SU-DHL-6 (cell line): Measurements from ENCODE around the gene AFF3.

Experiments used
- H2AFZ ChIP-seq: fragments of 200-600 bp; sonication (generic); 2 replicates; pipeline ENCODE4 v1.6.1; 2014; ENCODE audit warnings: low read depth, mild to moderate bottlenecking, moderate library complexity, mixed read lengths, antibody characterized with exemption, low read length; ENCODE audit not compliant: severe bottlenecking
- H3F3A ChIP-seq: fragments of 200-600 bp; shearing (Covaris generic); 2 replicates; pipeline ENCODE4 v1.6.0; 2016; ENCODE audit warnings: antibody characterized with exemption, mild to moderate bottlenecking; ENCODE audit not compliant: insufficient read depth
- H3K27ac ChIP-seq: fragments of 200-600 bp; sonication (generic); 2 replicates; pipeline ENCODE4 v1.5.1; 2016; ENCODE audit warnings: low read depth, mild to moderate bottlenecking, low read length, moderate library complexity, mixed read lengths
- H3K27me3 ChIP-seq: fragments of 200-600 bp; sonication (generic), shearing (Covaris generic); 2 replicates; pipeline ENCODE4 v1.6.0; 2014; ENCODE audit warnings: mild to moderate bottlenecking, low read length
- H3K36me3 ChIP-seq: fragments of 200-600 bp; sonication (generic); 2 replicates; pipeline ENCODE4 v1.6.1; 2014; ENCODE audit warnings: mild to moderate bottlenecking, low read length, mixed read lengths
- H3K4me2 ChIP-seq: fragments of 300-600, 200-600 bp; shearing (Covaris generic), sonication (generic); 2 replicates; pipeline ENCODE4 v1.6.0; 2014; ENCODE audit warnings: low read length, low read depth, mild to moderate bottlenecking; ENCODE audit not compliant: poor library complexity, severe bottlenecking
- H3K4me3 ChIP-seq: fragments of 200-600 bp; sonication (generic); 2 replicates; pipeline ENCODE4 v1.5.1; 2014; ENCODE audit warnings: antibody characterized with exemption, low read length, mild to moderate bottlenecking, mixed read lengths; ENCODE audit not compliant: insufficient read depth, poor library complexity, severe bottlenecking
- H3K79me2 ChIP-seq: fragments of 200-600 bp; sonication (generic); 2 replicates; pipeline ENCODE4 v1.6.1; 2014; ENCODE audit warnings: mild to moderate bottlenecking, low read length, moderate library complexity; ENCODE audit not compliant: insufficient read depth
- H3K9ac ChIP-seq: fragments of 200-600 bp; sonication (generic); 2 replicates; pipeline ENCODE4 v1.7.0; 2014; ENCODE audit warnings: mild to moderate bottlenecking, low read length
- H3K9me2 ChIP-seq: fragments of 200-600 bp; sonication (generic); replicated peaks from 2 replicates; pipeline ENCODE4 v1.6.1; 2014; ENCODE audit warnings: low read length; ENCODE audit not compliant: insufficient read depth
- H3K9me3 ChIP-seq: fragments of 200-600 bp; sonication (generic); 2 replicates; pipeline ENCODE4 v1.6.1; 2014; ENCODE audit warnings: low read length, mixed read lengths; ENCODE audit not compliant: insufficient read depth
- H4K20me1 ChIP-seq: fragments of 200-600 bp; sonication (generic); 2 replicates; pipeline ENCODE4 v1.6.1; 2014; ENCODE audit warnings: low read depth, mild to moderate bottlenecking, antibody characterized with exemption, low read length, moderate library complexity, mixed read lengths
- CTCF ChIP-seq: fragments of 200-600 bp; sonication (generic); IDR thresholded peaks from one replicate; pipeline ENCODE4 v1.5.1; 2017; ENCODE audit warnings: antibody characterized with exemption, mild to moderate bottlenecking, low read length, moderate library complexity; ENCODE audit not compliant: insufficient read depth, poor library complexity, severe bottlenecking
- EZH2phosphoT487 ChIP-seq: fragments of 200-600 bp; sonication (generic), shearing (Covaris generic); conservative IDR thresholded peaks from 2 replicates; pipeline ENCODE4 v1.6.1; 2018; ENCODE audit warnings: mild to moderate bottlenecking, antibody characterized with exemption, low read length, moderate library complexity, mixed read lengths

AFF3 gene

DNA sequence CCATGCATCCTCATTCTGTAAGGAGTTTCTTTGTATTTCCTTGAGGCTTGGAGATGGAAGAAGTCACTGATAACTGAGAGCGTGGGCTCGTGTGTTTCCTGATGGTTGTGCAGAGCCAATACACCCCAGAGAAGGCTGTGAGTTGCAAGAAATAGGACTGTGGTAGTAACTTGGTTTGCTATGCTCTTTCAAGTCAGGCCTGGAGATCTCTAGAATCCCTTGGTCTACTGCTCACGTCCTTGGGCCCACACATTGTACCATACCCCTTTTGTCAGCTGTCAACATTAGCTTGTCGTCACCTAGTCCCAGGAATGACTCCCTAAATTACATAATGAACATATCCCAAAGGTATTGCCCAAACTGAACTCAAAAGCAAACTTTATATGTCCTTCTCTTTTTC lies 414.2 kb downstream of the AFF3 start:
- Histone ChIP-seq H3K4me2 (no peak overlapping the region), H3K4me3 (no peak overlapping the region), H3K9ac (no peak overlapping the region), H2AFZ (no peak overlapping the region), H3K9me3 (no peaks in the 10 kb centered on the region), H3K27me3 (no peaks in the 10 kb centered on the region), H3K36me3 (no peaks in the 10 kb centered on the region), H4K20me1 (no peaks in the 10 kb centered on the region), H3K27ac (no peak overlapping the region), H3K9me2 (no peaks in the 10 kb centered on the region), H3F3A (no peaks in the 10 kb centered on the region), H3K79me2 (no peaks in the 10 kb centered on the region)
- TF ChIP-seq CTCF (no peak), EZH2phosphoT487 (no peak)

- H2AFZ ChIP-seq, result no peak overlapping the region
- H3K9me3 ChIP-seq, result no peaks in the 10 kb centered on the region; the same call in 1 of the 2 replicates
- no peak overlapping the region for H3K27ac ChIP-seq
- no peaks in the 10 kb centered on the region for H3K27me3 ChIP-seq
- no peaks in the 10 kb centered on the region for H3K79me2 ChIP-seq
- no peaks in the 10 kb centered on the region for H4K20me1 ChIP-seq
- no peaks in the 10 kb centered on the region for H3K9me2 ChIP-seq
- no peak overlapping the region for H3K4me2 ChIP-seq
- no peaks in the 10 kb centered on the region for H3K36me3 ChIP-seq
- H3F3A ChIP-seq, result no peaks in the 10 kb centered on the region
- no peak for TF ChIP-seq EZH2phosphoT487
- no peak for TF ChIP-seq CTCF
- no peak overlapping the region for H3K9ac ChIP-seq
- H3K4me3 ChIP-seq, result no peak overlapping the region
Observed at GRCh38 chr2:99727199-99727598, 415.2 kb downstream of the AFF3 start.

DNA sequence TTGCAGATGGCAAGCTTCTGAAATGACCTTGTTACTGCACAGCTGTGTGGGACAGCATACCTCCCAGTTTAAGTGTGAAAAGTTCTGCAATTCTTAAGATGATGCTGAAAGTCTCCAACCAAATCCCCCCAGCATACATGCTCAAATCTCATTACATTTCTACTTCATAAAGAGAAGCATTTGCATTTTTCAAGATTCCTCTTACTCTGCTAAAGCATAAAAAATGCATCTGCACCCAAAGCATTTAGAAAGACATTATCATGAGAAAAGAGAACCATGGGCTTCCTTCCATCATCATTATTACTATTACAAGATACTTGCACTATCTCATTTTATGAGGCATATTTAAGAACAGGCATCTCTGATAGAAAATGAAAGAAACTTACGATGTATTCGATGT lies 415.7 kb downstream of the AFF3 start:
- no peaks in the 10 kb centered on the region; the same call in 1 of the 2 replicates for H3K9me3 ChIP-seq
- H3K36me3 ChIP-seq, result no peaks in the 10 kb centered on the region
- no peak overlapping the region for H3K4me2 ChIP-seq
- no peaks in the 10 kb centered on the region for H3F3A ChIP-seq
- H3K9ac ChIP-seq, result no peak overlapping the region
- H3K27me3 ChIP-seq, result no peaks in the 10 kb centered on the region
- no peak overlapping the region for H3K4me3 ChIP-seq
- H3K79me2 ChIP-seq, result no peaks in the 10 kb centered on the region
- TF ChIP-seq EZH2phosphoT487, result no peak
- TF ChIP-seq CTCF, result no peak
- H4K20me1 ChIP-seq, result no peaks in the 10 kb centered on the region
- no peaks in the 10 kb centered on the region for H3K9me2 ChIP-seq
- no peak overlapping the region for H3K27ac ChIP-seq
- no peak overlapping the region for H2AFZ ChIP-seq

DNA sequence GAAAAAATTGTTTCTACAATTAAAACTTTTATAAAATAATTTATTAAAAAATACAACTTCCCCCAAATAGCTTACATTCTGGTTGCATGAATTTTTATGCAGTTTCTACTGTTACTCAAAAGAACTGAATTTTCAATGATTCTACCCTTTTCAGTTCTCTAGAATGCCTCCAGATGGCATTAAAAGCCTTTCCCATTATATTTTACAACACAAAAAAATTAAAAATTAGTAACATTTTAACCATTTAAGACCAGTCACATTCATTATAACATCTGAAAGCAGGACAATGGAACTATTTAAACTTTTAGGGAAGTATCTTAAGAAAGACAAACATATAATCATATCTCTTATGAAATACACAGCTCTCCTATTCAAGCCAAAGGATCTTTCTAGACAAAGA lies 416.6 kb downstream of the AFF3 start:
- Histone ChIP-seq H3K27me3 (no peaks in the 10 kb centered on the region), H3K27ac (no peak overlapping the region), H3K36me3 (no peaks in the 10 kb centered on the region), H3K9me3 (no peaks in the 10 kb centered on the region; the same call in 1 of the 2 replicates), H3K9ac (no peak overlapping the region), H3K79me2 (no peaks in the 10 kb centered on the region), H2AFZ (no peak overlapping the region), H3K4me3 (no peak overlapping the region), H3K4me2 (no peak overlapping the region), H3K9me2 (no peaks in the 10 kb centered on the region), H4K20me1 (no peaks in the 10 kb centered on the region), H3F3A (no peaks in the 10 kb centered on the region)
- no peak for TF ChIP-seq CTCF
- no peak for TF ChIP-seq EZH2phosphoT487
